ENCODE measurements around the gene ERGIC1.

DNA sequence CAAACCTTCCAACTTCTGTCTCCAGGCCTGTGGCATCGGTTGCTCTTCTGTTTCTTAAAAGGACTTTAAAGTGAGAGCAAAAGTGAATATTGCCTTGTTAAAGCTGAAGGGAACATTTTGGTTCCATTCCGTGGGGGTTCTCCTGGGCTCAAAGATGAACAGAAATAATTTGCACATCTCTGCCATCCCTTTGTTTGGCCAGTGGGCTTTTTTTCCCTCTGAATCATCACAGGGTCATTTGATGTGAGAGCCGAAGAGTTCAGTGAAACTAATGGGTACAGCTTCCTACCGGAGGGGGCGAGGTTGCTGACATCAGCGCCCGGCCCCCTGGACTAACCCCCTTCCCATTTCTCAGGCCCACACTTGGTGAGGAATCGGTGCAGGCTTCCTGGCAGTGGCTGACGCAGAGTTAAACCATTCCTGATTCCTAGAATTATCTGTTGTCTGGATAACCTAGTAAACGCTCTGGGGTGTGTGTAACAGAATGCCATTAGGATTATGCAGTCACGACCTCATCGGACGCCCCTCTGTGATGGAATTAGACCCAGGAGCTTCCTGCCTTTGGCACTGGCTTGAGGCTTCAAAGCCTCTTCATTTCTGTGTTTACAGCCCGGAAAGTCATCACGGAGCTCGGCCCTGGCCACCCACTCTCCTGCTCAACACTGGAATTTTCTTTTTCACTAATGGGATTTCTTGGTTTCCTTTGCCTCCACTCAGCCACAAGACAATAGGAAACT is 63.6 kb downstream of the ERGIC1 start:
- TF ChIP-seq, protein P1, sequence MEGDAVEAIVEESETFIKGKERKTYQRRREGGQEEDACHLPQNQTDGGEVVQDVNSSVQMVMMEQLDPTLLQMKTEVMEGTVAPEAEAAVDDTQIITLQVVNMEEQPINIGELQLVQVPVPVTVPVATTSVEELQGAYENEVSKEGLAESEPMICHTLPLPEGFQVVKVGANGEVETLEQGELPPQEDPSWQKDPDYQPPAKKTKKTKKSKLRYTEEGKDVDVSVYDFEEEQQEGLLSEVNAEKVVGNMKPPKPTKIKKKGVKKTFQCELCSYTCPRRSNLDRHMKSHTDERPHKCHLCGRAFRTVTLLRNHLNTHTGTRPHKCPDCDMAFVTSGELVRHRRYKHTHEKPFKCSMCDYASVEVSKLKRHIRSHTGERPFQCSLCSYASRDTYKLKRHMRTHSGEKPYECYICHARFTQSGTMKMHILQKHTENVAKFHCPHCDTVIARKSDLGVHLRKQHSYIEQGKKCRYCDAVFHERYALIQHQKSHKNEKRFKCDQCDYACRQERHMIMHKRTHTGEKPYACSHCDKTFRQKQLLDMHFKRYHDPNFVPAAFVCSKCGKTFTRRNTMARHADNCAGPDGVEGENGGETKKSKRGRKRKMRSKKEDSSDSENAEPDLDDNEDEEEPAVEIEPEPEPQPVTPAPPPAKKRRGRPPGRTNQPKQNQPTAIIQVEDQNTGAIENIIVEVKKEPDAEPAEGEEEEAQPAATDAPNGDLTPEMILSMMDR (CRISPR knock-in tag; IDR thresholded peaks at IDR 0.05): no peak
- no peak for TF ChIP-seq HCFC1 (IDR thresholded peaks at IDR 0.05; ENCODE audit: low read depth, low read length)
- TF ChIP-seq NFKBIZ (CRISPR knock-in tag; IDR thresholded peaks at IDR 0.05): no peak
